HG02970 (cell line): Measurements from ENCODE around the gene MPZL1.

ENCODE experiments used
- ATAC-seq: cut with Tn5 transposase; IDR thresholded peaks from one replicate; pipeline ENCODE4 v1.9.1; 2021; ENCODE audit warnings: mild to moderate bottlenecking, moderate library complexity, moderate number of reproducible peaks; ENCODE audit not compliant: unreplicated experiment, low FRiP score

MPZL1 gene

GRCh38 chr1:167746988-167747655 lies 25.3 kb downstream of the MPZL1 start:
- ATAC-seq = no peak

GRCh38 chr1:167747988-167748387 lies 26.2 kb downstream of the MPZL1 start:
- no peak for ATAC-seq

DNA sequence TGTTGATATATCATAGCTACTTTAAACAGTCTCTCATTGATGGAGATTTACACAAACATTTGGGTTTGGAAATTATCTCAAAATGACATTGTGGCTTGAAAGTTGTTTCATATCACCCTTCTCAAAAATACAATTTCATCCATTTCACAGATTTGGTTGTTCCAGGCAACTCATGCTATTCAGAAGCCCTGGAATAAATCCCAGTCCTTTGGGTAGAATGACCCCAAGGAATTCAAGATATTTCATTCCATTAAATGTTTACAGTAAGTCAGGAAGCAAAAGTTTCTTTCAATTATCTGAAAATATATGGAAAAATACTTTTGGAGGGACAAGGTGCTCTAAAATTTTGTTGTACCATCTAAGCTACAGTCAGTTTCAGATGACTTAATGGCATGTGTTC lies 27.1 kb downstream of the MPZL1 start:
- ATAC-seq = no peak

GRCh38 chr1:167749741-167750140 lies 28.0 kb downstream of the MPZL1 start:
- ATAC-seq = no peak

DNA sequence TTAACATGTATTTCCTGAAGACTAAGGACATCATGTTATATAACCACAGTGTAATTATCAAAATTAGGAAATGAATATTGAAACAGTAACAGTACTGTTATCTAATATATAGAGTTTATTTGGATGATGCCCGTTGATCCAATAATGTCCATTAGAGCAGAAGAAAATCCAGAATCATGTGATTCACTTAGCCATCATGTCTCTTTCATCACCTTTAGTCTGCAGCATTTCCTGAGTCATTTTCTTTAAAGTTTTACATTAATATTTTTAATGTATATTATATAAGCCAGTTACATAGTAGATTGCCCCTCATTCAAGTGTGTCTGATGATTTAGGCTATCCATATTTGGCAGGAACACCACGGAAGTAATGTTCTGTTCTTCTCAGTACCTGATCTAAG lies 28.9 kb downstream of the MPZL1 start:
- no peak for ATAC-seq

GRCh38 chr1:167751676-167752075 lies 29.9 kb downstream of the MPZL1 start:
- no peak for ATAC-seq

GRCh38 chr1:167752219-167752985 lies 30.6 kb downstream of the MPZL1 start:
- no peak for ATAC-seq

- no peak for ATAC-seq
These were observed 33.9 kb downstream of the MPZL1 start for GRCh38 chr1:167755654-167756053.

DNA sequence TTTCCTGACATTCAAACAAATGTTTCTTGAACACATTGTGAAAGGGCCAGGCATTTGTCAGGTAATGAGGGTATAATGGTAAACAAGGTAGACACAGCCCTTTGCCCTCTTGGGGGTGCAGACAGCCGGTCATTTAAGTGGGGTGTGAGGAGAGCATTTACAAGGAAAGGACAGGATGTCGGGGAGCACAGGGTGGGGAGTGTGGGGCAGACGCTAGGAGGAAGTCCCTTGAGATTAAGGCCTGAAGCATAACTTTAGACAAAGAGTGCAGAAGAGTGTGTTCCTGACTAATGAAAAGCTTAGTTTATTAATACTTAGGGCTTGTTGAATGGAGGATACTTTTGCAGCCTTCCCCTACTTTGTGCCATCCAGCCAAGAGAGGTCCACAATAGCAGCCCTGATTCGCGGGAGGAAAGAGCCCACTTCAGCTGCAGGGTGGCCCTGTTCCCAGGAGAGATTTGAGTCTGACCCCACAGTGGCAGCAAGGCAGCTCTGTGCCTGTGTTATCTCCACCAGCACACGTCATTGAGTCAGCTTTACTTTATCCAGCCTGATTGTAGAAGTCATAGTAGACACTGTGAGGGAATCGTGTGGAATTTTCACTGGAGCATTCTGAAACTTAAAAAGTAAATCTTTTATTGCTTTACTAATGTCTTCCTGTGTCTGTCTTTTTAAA lies 35.1 kb downstream of the MPZL1 start:
- no peak for ATAC-seq

GRCh38 chr1:167757433-167758309 lies 35.9 kb downstream of the MPZL1 start:
- ATAC-seq = no peak

- ATAC-seq = no peak
These were observed 39.6 kb downstream of the MPZL1 start for GRCh38 chr1:167761400-167761799.

- no peak for ATAC-seq
These were observed 40.4 kb downstream of the MPZL1 start for GRCh38 chr1:167762061-167762746.

DNA sequence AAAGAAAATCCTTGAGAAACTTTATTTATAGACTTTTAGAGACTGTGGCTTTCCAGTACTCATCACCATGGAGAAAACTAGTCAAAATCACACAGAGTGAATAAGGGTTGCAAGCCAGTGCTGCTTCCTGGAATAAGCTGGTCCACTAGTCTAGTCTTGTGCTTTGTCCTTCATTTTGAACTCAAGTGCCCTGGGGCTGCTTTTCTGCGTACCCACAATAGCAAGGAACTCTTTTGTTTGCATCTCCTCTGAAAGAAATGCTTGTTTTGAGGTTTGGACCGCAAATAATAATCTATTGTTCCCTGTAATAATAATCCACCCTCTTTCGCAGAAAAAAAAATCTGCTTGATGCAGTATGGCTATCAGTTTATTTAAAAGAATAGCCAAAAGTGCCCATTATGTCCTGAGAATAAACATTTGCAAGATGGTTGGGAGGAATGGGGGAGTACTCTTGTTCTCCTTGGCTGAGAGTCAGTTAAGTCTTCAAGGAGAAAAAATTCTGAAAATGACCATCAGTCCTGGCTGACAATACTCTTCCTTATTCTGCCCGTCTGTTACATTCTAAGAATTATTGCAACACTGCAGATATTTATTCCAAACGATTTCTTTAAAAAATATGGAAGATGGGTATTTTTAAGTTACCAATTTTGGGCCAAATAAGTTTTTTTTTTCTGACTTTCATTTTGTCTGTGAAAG lies 41.9 kb downstream of the MPZL1 start:
- no peak for ATAC-seq

- no peak for ATAC-seq
These were observed 42.9 kb downstream of the MPZL1 start for GRCh38 chr1:167764458-167765330.

- no peak for ATAC-seq
These were observed 43.7 kb downstream of the MPZL1 start for GRCh38 chr1:167765496-167765895.

DNA sequence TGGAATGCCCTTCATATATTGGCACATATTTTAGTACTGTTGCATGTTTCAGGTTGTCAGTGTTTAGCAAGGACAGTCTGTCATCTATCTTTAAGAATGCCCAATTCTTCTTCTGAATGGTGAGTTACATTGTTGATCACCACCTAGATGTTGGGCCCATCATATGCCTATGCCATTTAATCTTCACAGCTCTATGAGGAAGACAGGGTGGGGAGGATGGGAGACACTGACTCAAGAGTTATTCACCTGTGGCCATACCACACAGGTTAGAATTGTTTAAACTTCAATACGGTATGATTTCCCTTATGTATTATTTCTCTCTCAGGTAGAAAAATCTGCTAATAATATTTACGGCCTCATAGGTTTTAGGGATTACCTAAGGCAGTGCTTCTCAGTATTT lies 44.8 kb downstream of the MPZL1 start:
- no peak for ATAC-seq

GRCh38 chr1:167767761-167768160 lies 46.0 kb downstream of the MPZL1 start:
- no peak for ATAC-seq

- no peak for ATAC-seq
These were observed 48.3 kb downstream of the MPZL1 start for GRCh38 chr1:167770127-167770526.
